ENCODE measurements around the gene PNCK.

PNCK gene

DNA sequence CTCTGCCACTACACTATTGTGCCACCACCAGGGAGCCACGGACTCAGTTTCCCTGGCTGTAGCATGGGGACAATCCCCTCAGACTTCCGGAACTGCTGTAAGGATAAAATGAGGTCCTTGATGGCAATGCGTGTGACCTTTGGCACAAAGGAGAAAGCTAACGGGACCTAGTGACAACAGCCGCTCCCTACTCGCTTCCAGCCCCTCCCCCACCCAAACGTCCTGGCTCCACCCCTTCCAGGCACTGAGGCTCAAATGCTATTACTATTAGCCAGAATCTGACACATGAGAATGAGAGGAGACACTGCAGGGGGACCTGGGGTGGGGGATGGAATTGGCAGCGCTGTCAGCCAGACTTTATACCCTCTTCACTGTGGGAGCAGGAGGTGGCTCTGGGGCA lies 32.0 kb downstream of the PNCK start:
- DNase-seq (ENCODE audit: low read depth in 2 of 2) = no peak

DNA sequence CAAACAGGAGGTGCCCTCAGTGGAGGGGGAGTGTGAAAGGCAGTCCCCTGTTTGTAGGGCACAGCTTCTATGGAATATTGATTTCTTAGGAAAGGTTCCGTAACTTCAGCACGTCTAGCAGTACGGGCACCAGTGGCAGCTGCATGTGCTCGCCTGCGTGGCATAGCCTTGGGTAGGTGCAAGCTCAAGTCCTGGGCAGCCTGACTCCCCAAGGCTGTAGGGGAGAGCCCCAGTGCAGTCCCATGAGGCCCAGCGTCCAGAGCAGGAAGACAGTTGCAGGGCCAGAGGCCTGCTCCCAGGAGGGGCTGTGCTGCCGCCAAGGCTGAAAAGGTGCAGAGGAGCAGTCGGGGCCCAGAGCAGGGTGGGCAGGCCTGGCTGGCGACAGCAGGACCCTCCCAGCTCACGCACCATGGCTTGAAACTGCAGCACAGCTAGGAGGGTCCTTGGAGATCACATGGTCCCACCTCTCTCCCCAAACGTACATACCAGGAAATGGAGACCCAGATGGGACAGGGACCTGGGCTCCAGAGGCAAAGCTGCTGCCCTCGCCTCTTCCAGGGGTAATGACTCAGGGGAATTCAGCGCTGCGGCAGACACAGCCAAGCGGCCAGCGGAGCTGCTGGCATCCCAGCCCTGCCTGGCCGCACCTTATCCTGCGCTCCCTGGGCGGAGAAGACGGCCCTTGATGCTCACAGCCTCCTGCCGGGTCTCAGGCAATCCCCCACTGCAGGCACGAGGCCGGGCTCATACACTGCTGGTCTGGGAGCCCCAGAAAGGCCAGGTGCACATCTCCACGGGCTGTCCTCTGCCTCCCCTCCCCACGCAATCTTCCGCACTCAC lies 32.7 kb downstream of the PNCK start:
- DNase-seq (ENCODE audit: low read depth in 2 of 2) = no peak

DNA sequence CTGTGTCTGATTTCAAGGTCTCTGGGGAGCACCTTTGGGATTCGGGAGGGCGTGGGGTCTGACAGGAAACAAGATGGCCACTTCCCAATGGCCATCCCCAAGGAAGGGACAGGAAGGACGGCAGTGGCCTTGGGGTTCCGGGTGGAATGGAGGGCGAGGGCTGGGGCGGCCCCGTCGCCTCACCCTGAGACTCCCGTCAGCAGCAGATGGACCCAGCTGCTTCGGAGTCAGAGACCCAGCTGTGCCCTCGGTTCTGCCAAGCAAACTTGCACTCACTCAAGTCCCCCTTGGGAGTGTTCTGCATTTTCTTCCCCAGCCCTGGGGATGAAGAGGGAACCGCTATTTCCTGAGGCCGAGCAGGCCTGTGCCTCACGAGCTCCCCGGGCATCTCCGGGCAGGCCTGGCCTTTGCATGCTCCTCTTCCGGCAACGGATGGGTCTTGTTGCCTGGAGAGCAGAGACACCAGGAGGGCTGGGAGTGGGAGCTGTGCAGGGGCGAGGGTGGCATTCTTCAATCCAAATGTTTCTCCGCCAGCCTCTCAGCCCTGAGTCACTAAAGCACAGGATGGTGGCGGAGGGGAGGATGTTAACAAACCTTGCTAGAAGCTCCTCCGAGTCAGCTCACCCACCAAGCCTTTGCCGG lies 33.4 kb downstream of the PNCK start:
- DNase-seq (ENCODE audit: low read depth in 2 of 2) = no peak

DNA sequence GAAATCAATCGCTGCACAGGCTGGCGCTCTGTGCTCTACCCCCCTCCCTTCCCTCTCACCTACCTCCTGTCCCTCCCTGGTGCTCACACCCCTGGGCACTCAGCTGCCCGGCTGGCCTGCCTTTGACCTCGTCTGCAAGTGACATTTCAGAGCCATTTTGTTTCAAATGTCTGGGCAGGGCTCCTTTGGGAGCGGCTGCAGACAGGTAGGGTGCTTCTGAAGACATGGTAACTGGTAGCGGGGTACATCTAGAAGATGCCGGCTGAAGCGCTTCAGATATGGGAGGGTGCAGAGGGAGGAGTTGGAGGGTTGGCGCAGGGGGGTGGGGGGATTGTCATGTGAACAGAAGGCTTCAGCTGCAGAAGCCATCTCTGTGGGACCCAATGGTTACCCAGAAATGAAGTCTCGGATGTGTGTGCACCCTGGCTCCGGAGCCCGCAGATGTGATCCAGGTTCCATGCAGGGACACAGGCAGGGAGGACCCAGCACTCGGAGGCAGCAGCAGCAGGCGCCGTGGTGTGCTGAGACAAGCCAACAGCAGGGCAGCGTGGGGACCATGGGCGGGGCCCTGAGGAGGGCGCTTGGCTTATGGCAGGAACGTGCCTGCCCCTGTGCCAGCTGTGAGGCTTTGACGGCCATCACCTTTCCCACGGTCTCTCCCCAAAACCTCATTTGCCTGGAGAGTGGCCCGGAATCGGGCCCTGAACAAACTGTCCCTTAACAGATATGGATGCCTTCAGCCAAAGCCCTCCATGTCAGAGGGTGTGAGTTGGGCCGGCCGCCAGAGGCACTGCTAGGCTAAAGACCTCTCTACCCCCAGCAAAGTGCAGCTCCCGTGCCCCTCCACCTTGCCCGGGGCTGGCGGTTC lies 34.2 kb downstream of the PNCK start:
- DNase-seq (ENCODE audit: low read depth in 2 of 2) = no peak

DNA sequence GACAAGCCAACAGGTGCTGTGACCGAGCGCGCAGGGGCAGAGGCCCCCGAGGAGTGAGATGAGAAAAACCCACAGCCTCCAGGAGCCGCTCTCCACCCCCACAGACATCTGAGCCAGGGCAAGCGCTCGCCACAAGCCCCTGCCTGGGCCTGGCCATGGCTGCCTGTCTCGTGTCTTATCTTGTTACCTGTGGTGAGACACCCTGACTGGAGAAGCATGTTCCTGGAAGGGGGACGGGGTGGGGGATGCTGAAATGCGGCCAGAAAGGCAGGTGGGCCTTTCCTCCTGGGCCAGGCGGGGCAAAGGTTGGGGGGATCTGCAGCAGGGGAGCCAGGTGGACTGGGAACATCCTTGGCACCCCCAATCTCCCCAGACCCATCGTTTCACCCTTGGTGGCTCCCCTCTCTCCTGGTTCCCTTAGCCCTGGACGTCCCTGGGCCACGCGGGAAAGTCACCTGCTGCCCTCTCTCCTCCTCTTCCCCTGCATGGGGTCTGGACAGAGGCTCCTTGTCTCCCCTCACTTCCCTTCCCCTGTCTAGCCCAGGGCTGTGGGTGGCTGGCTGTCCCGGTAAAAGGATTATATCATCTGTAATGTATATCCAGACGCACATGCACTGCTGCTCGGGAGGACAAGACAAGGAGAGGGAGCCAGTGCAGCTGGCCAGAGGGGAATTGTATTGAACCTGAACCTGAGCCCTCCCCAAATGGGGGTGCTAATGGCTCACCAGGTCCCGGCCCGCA lies 35.0 kb downstream of the PNCK start:
- DNase-seq (ENCODE audit: low read depth in 2 of 2) = no peak

DNA sequence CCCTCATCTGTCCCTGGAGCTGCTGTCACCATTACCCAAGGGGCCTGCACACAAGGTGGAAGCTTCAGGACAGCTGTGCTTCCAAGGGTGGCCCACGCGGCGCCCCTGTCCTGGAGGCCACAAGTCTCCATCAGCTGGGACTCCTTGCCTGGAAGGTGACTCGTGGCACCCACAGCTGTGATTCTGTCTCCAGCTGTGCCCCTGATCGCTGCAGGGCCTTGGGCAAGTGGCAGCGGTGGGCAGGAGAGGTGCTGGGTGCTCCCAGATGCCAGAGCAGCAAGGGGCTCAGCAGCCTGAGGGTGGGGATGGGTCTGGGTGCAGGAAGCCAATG lies 35.6 kb downstream of the PNCK start:
- DNase-seq (ENCODE audit: low read depth in 2 of 2) = no peak

DNA sequence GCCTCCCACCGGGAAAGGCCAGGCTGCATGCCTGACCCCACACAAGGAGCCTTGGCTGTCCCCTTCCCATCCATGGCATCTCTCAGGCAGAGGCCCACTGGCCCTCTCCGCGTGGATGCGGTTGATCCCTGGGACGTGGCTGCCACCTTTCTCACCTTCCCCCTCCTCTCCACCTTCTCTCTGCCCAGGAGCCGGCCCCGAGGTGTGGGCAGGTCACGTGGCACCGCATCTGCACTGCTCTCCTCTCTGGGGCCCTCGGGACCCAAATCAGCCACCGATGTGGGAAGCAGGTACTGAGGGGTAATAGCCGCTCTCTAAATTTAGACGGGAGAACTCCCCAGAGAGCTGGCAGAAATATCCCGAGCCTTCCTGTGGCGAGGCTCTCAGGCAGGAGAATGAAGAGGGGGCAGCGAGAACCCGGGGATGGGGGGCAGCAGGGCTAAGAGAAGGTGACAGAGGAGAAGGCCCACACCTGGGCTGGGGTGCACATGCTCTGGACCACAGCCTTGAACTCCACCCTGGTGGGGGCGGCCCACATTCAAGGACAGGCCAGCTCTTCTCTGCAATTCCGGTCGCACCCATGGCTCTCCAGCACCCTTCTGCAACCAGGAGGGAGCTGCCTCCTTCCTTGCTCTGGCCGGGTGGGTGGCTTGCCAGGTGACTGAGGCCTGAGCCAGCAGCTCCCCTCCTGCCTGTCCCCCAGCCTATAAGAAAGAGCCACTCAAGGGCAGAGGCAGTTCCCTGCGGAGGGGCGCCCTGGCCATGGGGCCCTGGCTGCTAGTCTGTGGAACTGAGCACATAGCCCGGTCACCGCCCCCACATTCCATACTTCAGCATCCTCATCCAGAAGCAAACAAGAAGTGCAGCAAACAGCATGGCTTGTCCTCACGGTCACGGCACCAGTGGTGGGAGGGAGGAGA lies 36.2 kb downstream of the PNCK start:
- no peak for DNase-seq (ENCODE audit: low read depth in 2 of 2)

DNA sequence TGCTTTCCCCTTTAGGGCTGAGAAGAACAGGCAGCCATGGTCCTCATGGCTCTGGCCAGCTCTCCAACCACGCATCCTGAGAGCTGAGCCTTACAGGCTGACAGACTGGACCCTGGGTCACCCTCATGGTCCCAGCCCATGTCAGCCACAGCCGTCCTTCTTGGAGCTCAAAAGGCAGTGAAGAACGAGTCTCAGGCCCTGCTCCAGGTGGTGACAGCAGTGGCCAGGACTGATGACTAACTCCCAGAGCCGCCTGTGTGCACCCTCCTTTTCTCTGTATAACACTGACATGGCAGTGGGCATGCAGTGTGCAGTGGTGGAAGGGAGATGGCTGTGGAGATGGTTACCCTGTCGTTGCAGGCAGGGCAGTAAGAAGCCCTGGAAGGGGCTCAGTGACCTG lies 36.9 kb downstream of the PNCK start:
- no peak for DNase-seq (ENCODE audit: low read depth in 2 of 2)

DNA sequence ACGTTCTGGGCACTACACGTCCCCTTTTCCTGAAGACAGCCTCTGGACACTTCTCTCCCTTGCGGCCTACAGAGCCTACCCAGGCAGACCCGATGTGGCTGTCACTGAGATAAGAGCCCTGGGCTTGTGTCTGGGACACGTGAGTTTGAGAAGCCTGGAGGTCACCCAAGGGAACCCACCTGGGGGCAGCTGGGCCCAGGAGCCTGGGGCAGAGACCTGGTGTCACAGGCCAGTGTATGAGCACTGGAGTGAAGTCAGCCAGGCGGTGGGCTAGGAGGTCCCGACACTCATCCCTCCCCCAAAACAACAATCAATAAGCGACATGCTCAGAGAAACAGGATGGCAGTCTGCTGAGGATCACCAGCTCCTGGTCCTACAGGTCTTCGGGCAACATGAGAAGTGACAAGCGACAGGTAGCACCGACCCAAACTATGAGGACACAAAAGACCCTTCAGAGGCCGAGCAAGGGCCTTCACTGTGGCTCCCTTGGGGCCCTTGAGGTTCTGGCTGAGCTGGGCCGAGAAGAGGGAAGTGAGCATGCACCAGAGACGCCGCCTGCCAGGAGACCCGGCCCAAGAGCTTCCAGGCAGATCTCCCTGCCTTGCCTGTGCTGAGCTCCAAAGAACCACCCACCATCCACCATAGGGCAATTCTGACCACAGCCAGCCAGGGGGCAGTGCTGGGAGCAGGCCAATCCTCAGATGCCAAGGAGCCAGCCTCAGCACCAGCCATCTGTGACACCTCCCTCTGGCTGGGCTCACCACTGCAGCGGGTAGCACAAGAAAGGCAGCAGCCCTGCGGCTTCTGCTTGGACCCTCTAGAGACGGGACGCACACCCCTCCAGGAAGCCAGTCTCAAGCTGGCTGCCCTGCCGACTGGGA lies 37.6 kb downstream of the PNCK start:
- DNase-seq (ENCODE audit: low read depth in 2 of 2) = no peak

DNA sequence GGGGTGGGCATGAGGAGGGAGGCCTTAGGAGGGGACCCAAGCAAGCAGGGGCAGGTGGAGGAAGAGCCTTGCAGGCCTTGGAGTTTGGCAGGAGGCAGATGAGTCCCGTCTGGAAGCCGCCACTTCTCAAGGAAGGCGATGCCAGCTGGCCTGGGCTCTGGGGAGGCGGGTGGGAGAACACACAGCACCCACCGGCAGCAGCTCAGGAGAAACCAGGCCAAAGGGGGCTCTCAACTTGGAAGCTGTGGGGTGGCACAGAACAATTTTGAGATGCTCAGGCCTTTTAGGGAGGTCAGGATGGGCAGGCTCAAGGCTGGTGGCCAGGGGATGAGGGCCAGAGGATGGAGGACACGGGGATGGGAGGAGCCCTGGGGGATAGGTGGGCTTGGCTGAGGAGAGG lies 38.2 kb downstream of the PNCK start:
- no peak for DNase-seq (ENCODE audit: low read depth in 2 of 2)

DNA sequence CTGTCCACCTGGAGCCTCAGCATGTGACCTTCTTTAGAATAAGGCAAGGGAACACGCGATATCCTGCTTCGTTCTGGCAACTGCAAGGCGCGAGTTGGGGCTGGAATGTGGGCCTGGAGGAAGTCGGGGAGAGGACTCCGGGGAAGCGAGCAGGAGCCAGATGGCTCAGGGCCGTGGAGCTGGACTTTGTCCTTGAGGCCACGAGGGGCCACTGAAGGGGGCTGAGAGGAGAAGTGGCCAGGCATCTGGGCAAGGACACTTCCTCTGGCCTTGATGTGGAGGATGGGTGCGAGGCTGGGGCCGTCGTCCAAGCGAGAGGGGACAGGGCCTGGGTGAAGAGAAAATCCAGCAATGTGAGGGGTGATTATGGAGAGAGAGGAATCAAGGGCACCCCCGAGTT lies 38.8 kb downstream of the PNCK start:
- DNase-seq (ENCODE audit: low read depth in 2 of 2) = no peak

DNA sequence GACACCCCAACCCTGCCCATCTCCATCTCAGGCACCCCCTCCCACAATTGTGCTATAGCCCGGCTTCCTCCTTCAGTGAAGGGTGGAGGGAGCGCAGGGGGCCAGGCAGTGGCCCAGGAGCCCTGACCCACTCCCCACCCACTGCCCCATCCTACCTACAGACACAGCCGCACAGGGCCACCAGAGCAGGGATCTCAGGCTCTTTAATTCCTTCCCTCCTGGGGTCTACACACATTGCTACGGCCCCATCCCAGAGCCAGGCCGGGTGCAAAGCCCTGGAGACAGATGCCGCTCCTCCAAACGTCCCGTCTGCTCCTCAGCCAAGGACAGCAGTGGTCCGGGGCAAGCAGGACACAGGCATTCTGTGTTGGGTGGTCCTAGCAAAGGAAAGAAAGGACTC lies 39.4 kb downstream of the PNCK start:
- no peak for DNase-seq (ENCODE audit: low read depth in 2 of 2)

DNA sequence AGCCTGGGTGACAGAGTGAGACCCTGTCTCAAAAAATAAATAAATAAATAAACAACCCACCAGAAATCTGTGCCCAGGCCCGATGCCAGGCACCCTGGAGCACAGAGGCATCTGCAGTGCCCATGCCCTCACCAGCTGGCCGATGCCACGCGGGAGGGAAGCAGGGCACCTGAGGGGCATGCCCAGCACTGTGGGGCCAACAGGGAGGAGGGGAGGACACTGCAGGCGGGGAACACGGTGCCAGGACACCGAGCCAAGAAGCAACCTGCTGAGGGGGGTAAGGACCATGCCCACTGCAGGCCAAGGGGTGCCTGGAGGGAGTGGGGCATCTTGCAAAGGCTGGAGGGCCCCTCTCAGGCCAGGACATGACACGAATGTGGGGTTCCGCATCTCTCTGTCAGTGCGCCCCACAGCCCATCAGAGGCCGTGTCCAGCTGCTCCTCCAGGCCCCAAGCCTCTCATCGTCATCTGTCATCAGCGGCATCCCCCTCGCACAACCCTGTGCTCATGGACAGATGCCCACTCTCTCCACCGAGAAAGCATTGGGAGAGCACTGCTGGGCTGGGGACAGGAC lies 39.9 kb downstream of the PNCK start:
- DNase-seq (ENCODE audit: low read depth in 2 of 2) = no peak

DNA sequence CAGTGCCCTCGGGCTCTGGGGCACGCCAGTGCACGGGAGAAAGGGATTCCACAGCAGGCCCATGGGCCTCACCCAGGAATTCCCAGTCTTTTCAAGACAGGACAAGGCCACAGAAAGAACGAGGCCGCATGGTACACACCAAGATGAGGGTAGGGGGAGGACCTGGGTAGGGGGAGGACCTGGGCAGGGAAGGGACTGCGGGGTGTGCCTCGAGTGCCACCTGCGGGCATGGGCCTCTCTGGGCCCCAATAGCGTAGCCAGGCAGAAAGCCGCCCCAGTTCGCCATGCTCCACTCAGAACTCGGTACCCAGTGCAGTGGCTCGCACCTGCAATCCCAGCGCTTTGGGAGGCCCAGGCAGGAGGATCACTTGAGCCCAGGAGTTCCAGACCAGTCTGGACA lies 40.6 kb downstream of the PNCK start:
- no peak for DNase-seq (ENCODE audit: low read depth in 2 of 2)

DNA sequence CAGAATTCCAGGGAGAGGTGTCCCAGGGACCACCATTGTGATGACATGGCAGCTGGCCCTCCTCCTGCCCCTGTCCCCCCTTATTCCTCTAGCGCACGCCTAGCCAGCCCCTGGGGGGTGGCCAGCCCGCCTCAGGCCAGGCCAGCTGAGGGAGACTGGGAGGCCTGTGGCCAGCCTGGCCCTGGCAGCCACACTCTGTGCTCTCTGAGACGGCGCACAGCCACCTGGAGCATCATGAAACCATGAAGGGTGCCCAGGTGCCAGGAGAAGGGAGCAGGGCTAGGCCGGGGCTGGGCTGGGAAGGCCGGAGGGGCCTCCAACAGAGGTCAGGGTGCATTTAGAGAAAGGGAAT lies 41.0 kb downstream of the PNCK start:
- DNase-seq (ENCODE audit: low read depth in 2 of 2) = no peak

DNA sequence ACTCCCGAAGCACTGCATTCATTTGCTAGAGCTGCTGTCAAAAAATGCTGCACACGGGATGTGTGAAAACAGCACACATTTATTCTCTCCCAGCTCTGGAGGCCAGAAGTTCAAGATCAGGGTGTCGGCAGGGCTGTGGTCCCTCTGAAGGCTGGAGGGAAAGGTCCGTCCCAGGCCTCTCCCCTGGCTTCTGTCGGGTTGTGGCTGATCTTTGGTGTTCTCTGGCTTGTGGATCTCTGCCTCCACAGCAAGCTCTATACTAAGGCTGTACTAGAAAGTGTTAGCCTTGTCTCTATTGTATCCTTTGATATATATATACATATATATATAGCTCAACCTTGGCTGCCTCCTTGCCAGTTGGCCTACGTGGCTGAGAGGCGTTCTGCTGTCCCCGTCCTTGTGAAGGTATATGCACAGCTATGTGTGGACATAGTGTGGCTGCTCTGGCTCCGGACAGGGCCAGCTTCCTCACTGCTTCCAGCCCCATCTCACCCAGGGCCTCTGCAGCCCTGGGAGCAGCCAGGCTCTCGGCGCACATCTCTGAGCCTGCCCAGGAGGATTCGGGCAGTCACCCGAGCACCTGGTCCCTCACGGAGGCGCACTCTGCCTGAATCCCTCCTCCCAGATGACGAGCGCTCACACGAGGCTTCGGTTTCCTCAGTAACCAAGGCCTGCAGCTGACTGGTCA lies 41.6 kb downstream of the PNCK start:
- no peak for DNase-seq (ENCODE audit: low read depth in 2 of 2)

DNA sequence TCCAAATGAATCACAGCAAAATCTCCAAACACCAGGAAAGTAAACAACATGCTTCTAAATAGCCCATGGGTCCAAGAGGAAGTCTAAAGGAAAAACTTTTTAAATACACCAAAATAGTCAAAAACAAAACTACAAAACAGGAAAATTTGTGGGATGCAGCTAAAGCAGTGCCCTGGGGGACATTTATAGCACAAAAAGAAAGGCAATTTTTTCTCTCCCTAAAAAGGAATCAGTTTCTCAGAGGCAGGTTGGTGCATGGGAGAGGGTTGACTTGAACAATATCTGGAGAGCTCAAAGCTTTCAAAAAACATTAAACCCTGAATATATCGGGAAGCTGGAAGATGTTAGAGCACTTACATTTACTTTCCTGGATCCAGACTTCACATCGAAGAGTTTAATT lies 42.3 kb downstream of the PNCK start:
- no peak for DNase-seq (ENCODE audit: low read depth in 2 of 2)

DNA sequence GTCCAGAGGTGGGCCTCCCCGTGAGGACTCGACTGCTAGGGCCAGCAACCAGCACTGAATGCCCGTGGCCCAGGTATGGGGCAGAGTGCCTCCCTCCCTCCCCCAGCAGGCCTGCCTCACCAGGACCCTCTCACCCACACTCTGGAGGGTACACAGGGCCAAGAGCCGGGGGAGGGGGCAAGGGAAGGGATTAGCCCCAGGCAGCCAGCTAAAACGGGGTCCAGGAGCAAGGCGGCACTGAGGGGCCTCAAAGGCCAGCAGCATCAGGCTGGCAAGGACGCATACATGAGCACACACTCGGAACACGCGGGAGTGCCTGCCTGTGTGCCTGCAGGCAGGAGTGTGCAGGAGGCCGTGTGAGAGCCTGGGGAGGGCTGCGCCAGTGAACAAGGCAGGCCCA lies 44.9 kb downstream of the PNCK start:
- DNase-seq (ENCODE audit: low read depth in 2 of 2) = no peak

DNA sequence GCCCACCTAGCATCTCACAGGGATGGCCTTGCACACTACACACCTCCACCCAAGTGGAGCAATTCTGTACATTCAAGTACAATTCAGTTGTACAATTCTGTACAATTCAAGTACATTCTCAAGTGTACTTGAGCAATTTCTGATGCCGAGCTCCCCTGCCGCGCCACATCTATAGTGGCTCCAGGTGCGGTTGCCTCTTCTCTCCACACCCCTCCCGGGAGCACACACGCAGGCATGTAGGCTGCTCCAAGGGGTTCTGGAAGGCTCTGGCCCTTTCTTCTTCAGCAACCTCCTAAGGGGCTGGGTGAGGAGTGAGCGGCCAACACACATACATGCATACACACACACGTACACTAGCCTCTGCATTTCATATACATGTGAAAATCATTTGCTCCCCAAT lies 45.5 kb downstream of the PNCK start:
- DNase-seq (ENCODE audit: low read depth in 2 of 2) = no peak
